Medulla oblongata (tissue), 1 donor: Measurements from ENCODE around the gene ELK3.

Experiments
- DNase-seq: peaks from one replicate; pipeline ENCODE4 v3.0.0-alpha.2; 2015; ENCODE audit errors: extremely low spot score

The ELK3 gene

GRCh38 chr12:96193725-96194575, at the start of gene ELK3:
Gene ELK3 (plus strand): TSS chr12:96194375.
- DNase-seq, result peak; percentile 51

- DNase-seq, result no peak
Observed at GRCh38 chr12:96146747-96147146, 47.4 kb upstream of the ELK3 start.

- no peak for DNase-seq
Observed at GRCh38 chr12:96150442-96150841, 43.7 kb upstream of the ELK3 start.

GRCh38 chr12:96152164-96152563, 42.0 kb upstream of the ELK3 start:
- no peak for DNase-seq

GRCh38 chr12:96153131-96153725, 40.9 kb upstream of the ELK3 start:
- no peak for DNase-seq

GRCh38 chr12:96155181-96155580, 39.0 kb upstream of the ELK3 start:
- DNase-seq, result no peak

GRCh38 chr12:96155781-96156180, 38.4 kb upstream of the ELK3 start:
- no peak for DNase-seq

- no peak for DNase-seq
Observed at GRCh38 chr12:96156211-96156610, 38.0 kb upstream of the ELK3 start.

- no peak for DNase-seq
Observed at GRCh38 chr12:96157427-96157826, 36.7 kb upstream of the ELK3 start.

- no peak for DNase-seq
Observed at GRCh38 chr12:96164951-96165811, 29.0 kb upstream of the ELK3 start.

GRCh38 chr12:96166765-96167164, 27.4 kb upstream of the ELK3 start:
- no peak for DNase-seq

GRCh38 chr12:96167492-96167891, 26.7 kb upstream of the ELK3 start:
- DNase-seq, result no peak

GRCh38 chr12:96170328-96170727, 23.8 kb upstream of the ELK3 start:
- DNase-seq, result no peak

GRCh38 chr12:96170762-96171161, 23.4 kb upstream of the ELK3 start:
- no peak for DNase-seq

GRCh38 chr12:96171905-96172304, 22.3 kb upstream of the ELK3 start:
- DNase-seq, result no peak

- no peak for DNase-seq
Observed at GRCh38 chr12:96172981-96173380, 21.2 kb upstream of the ELK3 start.

GRCh38 chr12:96176575-96176974, 17.6 kb upstream of the ELK3 start:
- no peak for DNase-seq

- DNase-seq, result no peak
Observed at GRCh38 chr12:96177013-96177412, 17.2 kb upstream of the ELK3 start.

GRCh38 chr12:96183734-96184370, 10.3 kb upstream of the ELK3 start:
- no peak for DNase-seq

- DNase-seq, result no peak
Observed at GRCh38 chr12:96185914-96186313, 8.3 kb upstream of the ELK3 start.

- DNase-seq, result no peak
Observed at GRCh38 chr12:96186607-96187301, 7.4 kb upstream of the ELK3 start.
